Measurements from ENCODE around the gene PLEKHH1. TPM values are rescaled to one million over a fixed set of nuclear protein-coding genes. Genes with fewer than 3 reads are reported as not detected.

PLEKHH1 gene
- total RNA-seq, 4 donors from 2014 or later, result 10.5 to 23.1 (median 17.2) TPM

DNA sequence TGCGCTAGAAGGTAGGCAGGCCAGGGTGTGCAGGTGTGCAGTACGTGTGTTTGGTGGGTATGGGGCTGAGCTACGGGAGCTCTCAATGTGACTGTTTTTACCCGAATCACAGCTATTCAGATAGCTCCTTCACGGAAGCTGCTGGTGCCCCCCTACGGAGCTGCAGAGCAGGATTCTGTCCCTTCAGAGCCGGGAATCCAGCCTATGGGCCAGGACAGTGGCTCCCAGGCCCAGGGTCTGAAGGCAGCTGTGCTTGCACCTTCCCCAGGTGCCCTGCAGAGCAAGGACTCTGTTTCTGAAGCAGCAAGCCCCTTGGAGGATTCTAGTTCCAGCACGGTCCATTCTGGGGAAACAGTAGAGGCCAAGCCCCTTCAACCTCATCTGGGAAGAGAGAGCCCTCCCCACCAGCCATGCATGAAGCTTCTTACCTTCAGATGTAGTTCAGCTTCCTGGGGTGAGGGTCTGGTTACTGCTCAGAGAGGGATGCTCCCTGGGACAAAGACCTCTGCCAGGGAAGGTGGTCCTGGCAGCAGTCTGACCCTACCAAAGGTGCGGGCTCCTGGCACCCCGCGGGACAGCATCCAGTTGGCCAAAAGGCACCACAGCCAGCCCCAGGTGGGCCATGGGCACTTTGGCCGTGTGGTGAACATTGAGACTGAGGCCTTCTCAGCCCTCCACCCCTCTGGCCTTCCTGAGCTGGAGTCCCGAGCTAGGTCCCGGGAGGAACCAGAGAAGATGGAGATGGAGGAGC, 29.1 kb downstream of the PLEKHH1 start:
- WGBS, 2 donors, result 87 to 88% methylated on average over 14 of the region's 14 CpGs
- no peak for DNase-seq (ENCODE audit: low spot score in 2 of 2)
- no peak overlapping the region for H3K4me3 ChIP-seq (ENCODE audit: low read depth, poor library complexity, severe bottlenecking)
- TF ChIP-seq, protein P1, sequence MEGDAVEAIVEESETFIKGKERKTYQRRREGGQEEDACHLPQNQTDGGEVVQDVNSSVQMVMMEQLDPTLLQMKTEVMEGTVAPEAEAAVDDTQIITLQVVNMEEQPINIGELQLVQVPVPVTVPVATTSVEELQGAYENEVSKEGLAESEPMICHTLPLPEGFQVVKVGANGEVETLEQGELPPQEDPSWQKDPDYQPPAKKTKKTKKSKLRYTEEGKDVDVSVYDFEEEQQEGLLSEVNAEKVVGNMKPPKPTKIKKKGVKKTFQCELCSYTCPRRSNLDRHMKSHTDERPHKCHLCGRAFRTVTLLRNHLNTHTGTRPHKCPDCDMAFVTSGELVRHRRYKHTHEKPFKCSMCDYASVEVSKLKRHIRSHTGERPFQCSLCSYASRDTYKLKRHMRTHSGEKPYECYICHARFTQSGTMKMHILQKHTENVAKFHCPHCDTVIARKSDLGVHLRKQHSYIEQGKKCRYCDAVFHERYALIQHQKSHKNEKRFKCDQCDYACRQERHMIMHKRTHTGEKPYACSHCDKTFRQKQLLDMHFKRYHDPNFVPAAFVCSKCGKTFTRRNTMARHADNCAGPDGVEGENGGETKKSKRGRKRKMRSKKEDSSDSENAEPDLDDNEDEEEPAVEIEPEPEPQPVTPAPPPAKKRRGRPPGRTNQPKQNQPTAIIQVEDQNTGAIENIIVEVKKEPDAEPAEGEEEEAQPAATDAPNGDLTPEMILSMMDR (IDR thresholded peaks at IDR 0.05), result no peak
- no peak for TF ChIP-seq POLR2A (IDR thresholded peaks at IDR 0.05)
- intact Hi-C loops (cut with DNase I; ENCODE audit: low total_unique reads), result no loop called here

DNA sequence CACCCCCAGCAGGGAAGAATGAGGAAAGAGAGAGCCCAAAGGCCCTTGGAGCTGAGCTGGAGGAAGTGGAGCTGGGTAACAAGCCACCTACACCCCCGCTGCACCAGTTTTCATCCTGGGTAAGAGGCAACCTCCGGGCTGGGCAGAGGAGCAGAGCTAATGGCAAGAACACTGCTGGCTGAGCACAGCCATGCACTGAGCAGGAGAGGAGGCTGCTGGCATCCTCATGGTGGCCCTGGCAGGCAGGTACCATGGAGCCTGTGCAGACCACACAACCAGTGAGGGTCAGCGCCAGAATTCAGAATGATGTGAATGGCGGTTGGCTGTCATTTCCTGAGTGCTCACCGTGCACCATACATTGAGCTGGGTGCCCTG, 29.7 kb downstream of the PLEKHH1 start:
- intact Hi-C loops (cut with DNase I; ENCODE audit: low total_unique reads), result no loop called here
- DNase-seq (ENCODE audit: low spot score in 2 of 2), result no peak
- WGBS, 2 donors, result 89 to 98% methylated on average over 5 of the region's 5 CpGs
- no peak for TF ChIP-seq POLR2A (IDR thresholded peaks at IDR 0.05)
- TF ChIP-seq, protein P1 (IDR thresholded peaks at IDR 0.05), result no peak
- no peak overlapping the region for H3K4me3 ChIP-seq (ENCODE audit: low read depth, poor library complexity, severe bottlenecking)

DNA sequence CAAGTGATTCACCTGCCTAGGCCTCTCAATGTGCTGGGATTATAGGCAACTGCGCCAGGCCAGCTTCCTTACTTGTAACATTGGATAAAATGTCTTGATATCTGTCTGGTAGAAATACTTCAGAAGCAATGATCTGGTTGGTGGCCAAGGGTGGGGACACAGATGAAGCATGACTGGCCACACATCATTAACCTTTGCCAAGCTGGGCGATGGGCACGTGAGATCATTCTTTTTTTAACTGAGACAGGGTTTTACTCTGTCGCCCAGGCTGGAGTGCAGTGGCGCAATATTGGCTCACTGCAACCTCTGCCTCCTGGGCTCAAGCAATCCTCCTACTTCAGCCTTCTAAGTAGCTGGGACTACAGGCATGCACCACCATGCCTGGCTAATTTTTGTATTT, 31.1 kb downstream of the PLEKHH1 start:
- no peak overlapping the region for H3K4me3 ChIP-seq (ENCODE audit: low read depth, poor library complexity, severe bottlenecking)
- intact Hi-C loops (cut with DNase I; ENCODE audit: low total_unique reads), result no loop called here
- no peak for TF ChIP-seq POLR2A (IDR thresholded peaks at IDR 0.05)
- TF ChIP-seq, protein P1 (IDR thresholded peaks at IDR 0.05), result no peak
- no peak for DNase-seq (ENCODE audit: low spot score in 2 of 2)
- WGBS, 2 donors, result 52 to 60% methylated on average over 5 of the region's 5 CpGs

DNA sequence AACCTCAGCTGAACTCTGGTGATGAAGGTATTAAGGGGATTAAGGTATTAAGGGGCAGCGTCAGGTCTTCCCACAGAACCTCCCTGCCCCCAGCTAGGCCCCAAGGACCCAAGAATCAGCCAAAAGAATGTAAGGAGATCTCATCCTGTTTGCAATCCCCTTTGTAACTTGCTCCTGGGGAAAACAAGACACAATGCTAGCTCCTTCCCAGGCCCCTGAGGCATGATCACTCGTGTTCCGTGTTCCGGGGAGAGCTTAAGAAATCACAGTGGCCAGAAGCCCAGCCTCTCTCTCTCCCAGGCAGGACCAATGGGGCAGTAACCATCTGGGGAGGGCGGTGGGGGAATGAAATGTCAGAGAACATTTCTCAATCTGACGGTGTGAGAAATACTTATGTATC, 33.8 kb downstream of the PLEKHH1 start:
- peak in 1 of 2 donors; percentile 83 for DNase-seq (ENCODE audit: low spot score in 2 of 2)
- H3K4me3 ChIP-seq (ENCODE audit: low read depth, poor library complexity, severe bottlenecking), result no peak overlapping the region
- intact Hi-C loops (cut with DNase I; ENCODE audit: low total_unique reads), result no loop called here
- TF ChIP-seq, protein P1 (IDR thresholded peaks at IDR 0.05), result no peak
- TF ChIP-seq POLR2A (IDR thresholded peaks at IDR 0.05), result no peak
- WGBS, 2 donors, result 65 to 84% methylated on average over 6 of the region's 6 CpGs

DNA sequence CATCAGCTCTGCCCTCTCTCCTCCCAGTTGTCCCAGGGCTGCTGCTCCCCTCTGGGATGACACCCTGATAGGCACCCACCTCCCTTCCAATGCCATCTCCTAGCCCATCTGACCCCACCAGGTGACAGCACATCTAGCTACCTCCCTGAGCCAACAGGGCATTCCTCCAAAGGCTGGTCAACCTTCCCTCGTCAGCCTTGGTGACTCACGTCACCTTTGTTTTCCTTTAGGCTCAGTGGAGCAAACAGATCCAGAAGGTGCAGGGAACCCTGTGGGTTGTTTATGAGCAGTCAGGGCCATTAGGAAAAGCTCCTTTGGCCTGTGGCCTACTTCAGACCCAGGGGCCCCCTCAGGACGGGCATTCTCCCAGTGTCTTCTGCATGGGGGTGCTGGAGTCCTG, 34.6 kb downstream of the PLEKHH1 start:
- intact Hi-C loops (cut with DNase I; ENCODE audit: low total_unique reads), result no loop called here
- peak in 1 of 2 donors; percentile 73 for DNase-seq (ENCODE audit: low spot score in 2 of 2)
- no peak for TF ChIP-seq POLR2A (IDR thresholded peaks at IDR 0.05)
- TF ChIP-seq, protein P1 (IDR thresholded peaks at IDR 0.05), result no peak
- no peak overlapping the region for H3K4me3 ChIP-seq (ENCODE audit: low read depth, poor library complexity, severe bottlenecking)
- WGBS, 2 donors, result 70 to 79% methylated on average over 3 of the region's 3 CpGs
